Activated naive CD8-positive, alpha-beta T cell (primary cell): ENCODE data around the gene STXBP4.

Source experiments
- H3K27ac Mint-ChIP-seq: one replicate; pipeline ENCODE4 v1.8.0; 2021; ENCODE audit warnings: mixed read lengths
- H3K27me3 Mint-ChIP-seq: one replicate; pipeline ENCODE4 v1.8.0; 2021; ENCODE audit warnings: mixed read lengths
- H3K36me3 Mint-ChIP-seq: one replicate; pipeline ENCODE4 v1.8.0; 2021; ENCODE audit warnings: mixed read lengths
- H3K4me1 Mint-ChIP-seq: one replicate; pipeline ENCODE4 v1.8.0; 2021; ENCODE audit warnings: low read depth, mixed read lengths
- H3K4me3 Mint-ChIP-seq: one replicate; pipeline ENCODE4 v1.8.0; 2021; ENCODE audit warnings: mild to moderate bottlenecking, mixed read lengths
- H3K9me3 Mint-ChIP-seq: one replicate; pipeline ENCODE4 v1.8.0; 2021; ENCODE audit warnings: low read depth, mixed read lengths

Gene STXBP4

DNA sequence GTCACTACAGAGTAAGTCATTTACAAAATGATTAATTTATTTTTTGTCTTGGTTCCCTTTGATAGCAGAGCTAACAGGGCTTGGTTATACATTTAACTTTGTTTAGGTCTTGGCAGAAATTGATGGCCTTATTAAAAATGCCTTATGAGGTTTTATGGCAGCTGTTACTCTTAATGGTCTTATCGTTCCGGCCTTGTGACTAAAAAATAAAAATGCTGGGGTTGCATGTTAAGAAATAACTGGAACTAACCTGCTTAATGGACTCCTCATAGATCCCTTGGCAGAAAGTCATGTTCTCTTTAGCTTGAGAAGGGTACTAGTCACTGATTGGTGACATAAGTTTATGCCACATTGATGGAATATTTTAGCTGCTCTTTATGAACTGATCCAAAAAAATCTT is 18.4 kb upstream of the STXBP4 start:
- Mint-ChIP-seq H3K9me3 (no peaks in the 10 kb centered on the region), H3K36me3 (no peaks in the 10 kb centered on the region), H3K27ac (no peak overlapping the region), H3K4me1 (no peaks in the 10 kb centered on the region), H3K4me3 (no peak overlapping the region), H3K27me3 (no peaks in the 10 kb centered on the region)

DNA sequence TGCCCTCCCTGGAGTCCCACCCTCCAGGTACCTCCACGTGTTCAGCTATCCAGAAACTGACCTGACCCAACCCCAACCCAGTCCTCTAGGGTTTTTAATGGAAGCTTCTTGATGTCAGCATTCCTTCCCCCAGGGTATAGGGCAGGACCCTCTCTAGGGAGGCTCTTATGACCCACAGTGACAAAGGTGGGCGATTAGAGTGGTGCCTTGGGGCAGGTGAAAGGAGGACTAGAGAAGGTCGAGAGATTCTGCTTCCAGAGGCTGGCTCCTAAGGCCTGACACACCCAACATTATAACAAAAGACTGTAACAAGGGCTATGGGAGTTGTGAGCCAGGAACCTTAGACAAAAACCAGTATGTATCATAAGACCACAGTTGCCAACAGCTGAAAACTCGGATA is 17.3 kb upstream of the STXBP4 start:
- H3K27ac Mint-ChIP-seq, result no peak overlapping the region
- H3K36me3 Mint-ChIP-seq, result no peaks in the 10 kb centered on the region
- no peaks in the 10 kb centered on the region for H3K9me3 Mint-ChIP-seq
- no peaks in the 10 kb centered on the region for H3K27me3 Mint-ChIP-seq
- no peaks in the 10 kb centered on the region for H3K4me1 Mint-ChIP-seq
- no peak overlapping the region for H3K4me3 Mint-ChIP-seq

DNA sequence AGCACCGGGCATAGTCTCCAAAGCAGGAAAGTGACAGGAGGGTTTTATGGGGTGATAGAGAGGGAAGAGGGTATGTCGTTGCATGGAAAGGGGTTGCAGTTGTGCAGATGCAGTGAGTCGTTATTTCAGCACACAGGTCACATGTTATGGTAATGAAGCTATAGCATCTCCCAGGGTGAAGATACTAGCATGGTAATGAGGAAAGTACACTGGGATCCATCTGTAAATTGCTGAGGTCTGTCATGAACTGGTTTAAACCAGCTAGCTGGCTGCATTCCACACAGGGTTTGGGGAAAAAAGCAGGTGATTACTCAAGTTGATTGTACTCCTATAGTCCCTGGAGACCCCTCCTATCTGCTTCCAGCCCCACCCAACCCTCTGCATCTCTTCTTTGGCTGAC is 11.8 kb upstream of the STXBP4 start:
- no peak overlapping the region for H3K27ac Mint-ChIP-seq
- H3K36me3 Mint-ChIP-seq, result peaks cover 3% of the 10 kb centered on the region
- H3K27me3 Mint-ChIP-seq, result no peaks in the 10 kb centered on the region
- peaks cover 5% of the 10 kb centered on the region for H3K4me1 Mint-ChIP-seq
- H3K4me3 Mint-ChIP-seq, result no peak overlapping the region
- no peaks in the 10 kb centered on the region for H3K9me3 Mint-ChIP-seq

DNA sequence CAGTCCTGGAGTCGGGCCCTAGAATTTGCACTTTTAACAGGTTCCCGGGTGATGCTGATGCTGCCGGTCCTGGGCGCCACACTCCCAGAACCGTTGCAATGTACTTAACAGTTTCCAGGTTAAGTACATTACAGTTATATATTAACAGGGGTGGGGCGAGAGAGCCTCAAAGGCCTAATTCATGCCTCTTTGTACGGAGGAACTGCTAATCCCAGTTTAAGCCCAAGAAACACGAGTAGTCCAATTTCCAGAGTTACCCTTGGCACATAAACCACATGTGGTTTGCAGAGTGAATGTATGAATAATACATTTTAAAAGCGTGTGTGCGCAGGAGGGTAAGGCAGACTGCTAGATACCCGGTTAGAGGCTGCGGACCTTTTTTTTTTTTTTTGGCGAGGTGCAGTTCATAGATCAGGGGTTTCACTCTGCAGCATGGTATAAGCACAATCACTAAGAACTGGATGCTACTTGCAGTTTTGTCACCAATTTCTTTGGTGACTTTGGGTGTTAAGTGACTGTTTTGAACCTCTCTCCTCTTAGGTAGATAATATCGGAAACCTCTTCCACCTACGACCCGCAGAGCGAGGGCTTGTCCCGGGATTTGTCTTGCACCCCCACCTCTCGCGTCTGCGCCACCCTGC is 824 bp upstream of the STXBP4 start:
- Mint-ChIP-seq H3K4me1 (peaks cover 29% of the 10 kb centered on the region), H3K4me3 (no peak overlapping the region), H3K9me3 (no peaks in the 10 kb centered on the region), H3K27me3 (no peaks in the 10 kb centered on the region), H3K27ac (no peak overlapping the region), H3K36me3 (peaks cover 2% of the 10 kb centered on the region)

DNA sequence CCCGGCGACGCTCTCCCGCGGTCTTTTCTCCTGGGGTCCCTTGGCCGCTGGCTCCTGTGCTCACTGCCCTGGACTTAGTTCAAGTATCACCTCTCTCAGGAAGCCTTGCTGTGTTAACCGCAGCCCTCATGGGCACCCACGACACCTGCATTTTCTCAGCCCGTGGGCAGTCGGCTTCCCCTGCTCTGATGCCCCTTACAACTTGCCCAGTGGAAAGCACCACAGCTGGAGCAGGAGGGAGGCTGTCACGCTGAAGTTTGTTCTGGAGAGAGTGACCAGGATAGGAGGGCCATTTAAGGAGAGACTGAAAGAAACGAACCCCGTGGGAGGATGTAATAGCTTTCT is 395 bp downstream of the STXBP4 start:
- no peaks in the 10 kb centered on the region for H3K9me3 Mint-ChIP-seq
- no peaks in the 10 kb centered on the region for H3K27me3 Mint-ChIP-seq
- peaks cover 28% of the 10 kb centered on the region for H3K4me1 Mint-ChIP-seq
- peaks cover 2% of the 10 kb centered on the region for H3K36me3 Mint-ChIP-seq
- H3K27ac Mint-ChIP-seq, result no peak overlapping the region
- no peak overlapping the region for H3K4me3 Mint-ChIP-seq

DNA sequence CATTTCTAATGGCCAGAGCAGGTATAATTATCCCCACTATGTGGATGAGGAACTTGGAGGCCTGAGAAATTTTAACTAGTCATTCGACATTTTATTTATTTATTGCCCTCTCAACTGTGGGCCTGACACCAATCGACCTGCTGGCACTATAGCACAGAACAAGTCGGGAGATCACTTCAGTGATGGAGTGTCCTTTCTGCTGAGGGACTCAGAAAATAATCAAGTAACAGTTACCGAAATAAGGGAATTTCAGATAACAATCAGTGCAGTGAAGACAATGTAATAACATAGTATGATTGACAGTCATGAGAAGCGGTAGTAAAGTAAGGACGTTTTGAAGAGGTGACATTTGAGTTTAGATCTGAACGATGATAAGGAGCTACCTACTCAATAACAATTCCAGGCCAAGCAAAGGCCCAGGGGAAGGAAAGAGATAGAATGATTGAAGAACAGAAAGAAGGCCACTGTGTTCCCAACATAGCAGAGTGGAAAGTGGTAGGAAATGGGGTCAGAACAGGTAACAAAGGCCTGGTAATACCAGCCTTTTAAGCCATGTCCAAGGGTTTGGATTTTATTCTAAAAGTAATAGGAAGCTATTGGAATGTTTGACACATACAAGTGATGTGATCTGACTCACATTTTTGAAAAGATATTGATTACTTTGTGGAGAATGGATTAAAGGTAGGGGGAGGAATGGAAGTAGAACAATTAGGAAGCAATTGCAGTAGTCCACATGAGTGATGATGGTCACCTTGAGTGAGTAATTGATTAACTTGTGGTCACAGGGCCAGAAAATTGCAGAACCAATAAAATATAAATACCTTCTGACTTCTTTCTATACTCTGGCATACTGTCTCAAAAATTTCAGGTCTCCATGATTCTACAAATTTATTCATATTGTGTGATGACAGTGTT is 1.4 kb downstream of the STXBP4 start:
- Mint-ChIP-seq H3K4me3 (no peak overlapping the region), H3K4me1 (peaks cover 28% of the 10 kb centered on the region), H3K27ac (no peak overlapping the region), H3K36me3 (peaks cover 2% of the 10 kb centered on the region), H3K27me3 (no peaks in the 10 kb centered on the region), H3K9me3 (no peaks in the 10 kb centered on the region)

DNA sequence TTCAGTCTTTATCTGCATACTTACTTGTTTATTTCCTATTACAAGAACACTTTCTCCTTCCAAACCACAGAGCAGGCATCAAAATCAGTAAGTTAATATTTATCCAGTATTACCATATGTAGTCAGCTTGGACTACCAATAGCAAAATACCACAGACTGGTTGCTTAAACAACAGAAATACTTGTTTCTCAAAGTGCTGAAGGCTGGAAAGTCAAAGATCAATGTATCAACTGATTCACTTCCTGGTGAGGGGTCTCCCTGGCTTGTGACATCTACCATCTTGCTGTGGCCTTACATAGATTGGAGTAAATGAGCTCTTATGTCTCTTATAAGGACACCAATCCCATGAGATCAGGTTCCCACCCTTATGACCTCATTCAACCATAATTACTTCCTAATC is 2.6 kb downstream of the STXBP4 start:
- Mint-ChIP-seq H3K4me1 (peaks cover 25% of the 10 kb centered on the region), H3K36me3 (no peaks in the 10 kb centered on the region), H3K27ac (no peak overlapping the region), H3K4me3 (no peak overlapping the region), H3K27me3 (no peaks in the 10 kb centered on the region), H3K9me3 (no peaks in the 10 kb centered on the region)

DNA sequence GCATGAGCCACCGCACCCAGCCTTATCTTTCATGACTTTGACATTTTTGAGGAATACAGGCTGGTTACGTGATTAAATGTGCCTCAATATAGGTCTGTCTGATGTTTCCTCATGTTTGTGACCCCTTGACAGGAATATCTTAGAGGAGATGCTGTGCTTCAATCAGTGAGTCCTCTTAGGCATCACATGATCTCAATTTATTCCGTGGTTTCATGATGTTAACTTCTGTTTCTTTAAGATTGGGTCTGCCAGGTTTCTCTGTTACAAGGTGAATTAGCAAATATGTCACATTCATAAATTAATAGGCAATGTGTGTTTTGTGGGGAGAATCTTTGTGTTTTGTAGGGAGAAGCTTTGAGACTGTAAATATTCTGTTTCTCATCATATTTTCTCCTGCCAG is 3.3 kb downstream of the STXBP4 start:
- Mint-ChIP-seq H3K27me3 (no peaks in the 10 kb centered on the region), H3K27ac (no peak overlapping the region), H3K4me1 (peaks cover 21% of the 10 kb centered on the region), H3K36me3 (peaks cover 2% of the 10 kb centered on the region), H3K9me3 (no peaks in the 10 kb centered on the region), H3K4me3 (no peak overlapping the region)

DNA sequence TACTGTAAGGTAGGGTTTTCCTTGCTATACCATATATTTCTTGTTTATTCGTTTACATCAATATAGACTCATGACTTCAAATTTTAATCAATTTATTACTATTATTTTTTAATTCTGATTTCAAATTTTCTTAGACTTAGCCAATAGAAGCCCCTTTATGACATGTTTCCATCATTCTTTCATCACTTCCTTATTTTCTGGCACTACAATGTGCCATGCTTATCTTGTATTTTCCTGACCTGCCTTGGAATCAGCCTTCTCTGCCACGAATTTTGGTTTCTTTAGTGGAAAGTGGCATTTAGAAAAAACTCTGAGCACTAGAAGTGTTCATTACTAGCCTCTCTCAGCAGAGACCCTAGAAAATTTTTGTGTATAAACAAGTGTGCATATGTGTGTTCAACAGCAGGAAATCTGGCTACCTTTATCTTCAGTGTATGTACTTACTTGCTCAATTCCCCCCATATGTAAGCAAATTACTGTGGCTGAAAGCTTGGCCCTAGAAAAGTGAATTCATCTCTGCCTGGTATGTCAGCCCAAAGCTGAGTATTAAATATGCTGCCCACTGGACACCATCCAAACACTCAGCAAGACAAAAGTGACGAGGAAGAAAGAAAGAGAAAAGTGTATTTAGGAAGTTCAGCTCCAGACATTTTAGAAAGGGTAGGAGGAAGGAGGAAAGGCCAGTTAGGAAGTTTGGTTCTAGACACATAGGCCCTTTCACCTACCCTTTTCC is 4.0 kb downstream of the STXBP4 start:
- no peaks in the 10 kb centered on the region for H3K9me3 Mint-ChIP-seq
- no peak overlapping the region for H3K4me3 Mint-ChIP-seq
- H3K4me1 Mint-ChIP-seq, result peaks cover 15% of the 10 kb centered on the region
- peaks cover 3% of the 10 kb centered on the region for H3K36me3 Mint-ChIP-seq
- no peaks in the 10 kb centered on the region for H3K27me3 Mint-ChIP-seq
- H3K27ac Mint-ChIP-seq, result no peak overlapping the region

DNA sequence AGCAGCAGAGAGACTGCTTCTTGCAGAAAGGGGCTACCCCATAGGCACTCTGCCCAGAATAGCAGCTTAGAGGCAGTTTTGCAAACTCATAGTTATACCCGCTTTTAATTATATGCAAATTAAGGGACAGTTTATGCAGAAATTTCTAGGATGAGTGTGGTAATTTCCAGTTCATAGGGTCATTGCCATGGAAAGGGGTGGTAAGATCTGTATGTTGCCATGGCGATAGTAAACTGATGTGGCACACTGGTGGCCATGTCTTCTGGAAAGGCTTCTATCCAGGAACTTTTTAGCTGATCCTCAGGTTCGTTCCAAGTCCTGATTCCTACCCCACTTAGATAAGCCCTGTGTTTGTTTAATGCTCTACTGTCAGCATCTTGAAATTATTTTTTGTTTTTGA is 6.2 kb downstream of the STXBP4 start:
- Mint-ChIP-seq H3K27me3 (no peaks in the 10 kb centered on the region), H3K4me3 (no peak overlapping the region), H3K9me3 (no peaks in the 10 kb centered on the region), H3K27ac (no peak overlapping the region), H3K36me3 (peaks cover 9% of the 10 kb centered on the region), H3K4me1 (peaks cover 20% of the 10 kb centered on the region)

DNA sequence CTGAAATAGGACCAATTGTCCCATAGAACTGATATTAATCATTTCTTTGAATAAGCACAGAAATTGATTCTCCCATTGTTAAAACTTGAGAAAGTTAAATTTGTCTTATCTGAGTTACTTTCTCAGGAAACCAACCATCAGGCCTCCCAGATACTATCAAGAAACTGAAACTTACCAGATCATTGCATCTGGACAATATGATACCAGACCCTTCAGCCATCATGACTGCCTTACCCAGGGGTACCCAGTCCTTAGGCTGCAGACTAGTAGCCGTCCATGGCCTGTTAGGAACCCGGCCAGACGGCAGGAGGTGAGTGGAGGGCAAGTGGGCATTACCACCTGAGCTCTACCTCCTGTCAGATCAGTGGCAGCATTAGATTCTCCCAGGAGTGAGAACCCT is 7.8 kb downstream of the STXBP4 start:
- Mint-ChIP-seq H3K9me3 (no peaks in the 10 kb centered on the region), H3K4me1 (peaks cover 18% of the 10 kb centered on the region), H3K4me3 (no peak overlapping the region), H3K27ac (no peak overlapping the region), H3K27me3 (no peaks in the 10 kb centered on the region), H3K36me3 (peaks cover 15% of the 10 kb centered on the region)

DNA sequence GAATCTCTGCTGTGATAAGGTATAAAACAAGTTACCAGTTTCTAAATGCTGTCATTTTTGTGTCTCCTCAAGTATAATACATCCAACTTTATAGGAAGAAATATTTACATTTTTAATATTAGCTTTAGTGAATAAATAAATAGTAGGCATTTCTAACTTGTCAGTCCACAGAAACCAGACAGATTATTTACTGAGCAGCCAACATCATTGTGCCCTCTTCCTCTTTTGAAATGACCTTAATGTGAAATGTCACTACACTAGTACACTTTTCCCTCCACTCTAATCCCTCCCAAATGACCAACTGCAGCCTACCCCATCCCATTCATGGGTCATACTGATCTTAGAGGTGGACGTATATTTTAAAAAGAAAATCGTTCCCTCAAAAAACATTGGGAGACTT is 9.2 kb downstream of the STXBP4 start:
- Mint-ChIP-seq H3K4me1 (peaks cover 18% of the 10 kb centered on the region), H3K27me3 (no peaks in the 10 kb centered on the region), H3K27ac (no peak overlapping the region), H3K36me3 (peaks cover 15% of the 10 kb centered on the region), H3K4me3 (no peak overlapping the region), H3K9me3 (no peaks in the 10 kb centered on the region)

DNA sequence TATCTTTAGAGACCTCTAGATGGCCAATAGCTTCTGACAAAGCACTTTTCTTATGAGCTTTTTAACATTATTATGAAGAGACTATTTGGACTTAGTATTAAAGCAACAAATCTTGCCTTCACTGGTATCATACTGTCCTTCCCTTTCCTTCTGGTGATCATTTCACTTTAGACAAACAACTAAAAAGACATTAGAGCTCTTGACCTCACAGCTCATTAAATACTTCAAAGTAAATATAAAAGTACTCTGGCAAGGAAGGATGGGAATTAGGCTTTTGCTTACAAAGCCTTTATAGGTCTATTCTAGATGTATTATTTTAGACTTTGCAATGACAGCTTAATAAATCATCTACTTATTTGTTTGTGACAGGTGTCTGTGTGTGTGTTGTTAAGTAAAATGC is 11.1 kb downstream of the STXBP4 start:
- Mint-ChIP-seq H3K36me3 (peaks cover 15% of the 10 kb centered on the region), H3K27me3 (no peaks in the 10 kb centered on the region), H3K4me1 (peaks cover 17% of the 10 kb centered on the region), H3K9me3 (no peaks in the 10 kb centered on the region), H3K27ac (no peak overlapping the region), H3K4me3 (no peak overlapping the region)

DNA sequence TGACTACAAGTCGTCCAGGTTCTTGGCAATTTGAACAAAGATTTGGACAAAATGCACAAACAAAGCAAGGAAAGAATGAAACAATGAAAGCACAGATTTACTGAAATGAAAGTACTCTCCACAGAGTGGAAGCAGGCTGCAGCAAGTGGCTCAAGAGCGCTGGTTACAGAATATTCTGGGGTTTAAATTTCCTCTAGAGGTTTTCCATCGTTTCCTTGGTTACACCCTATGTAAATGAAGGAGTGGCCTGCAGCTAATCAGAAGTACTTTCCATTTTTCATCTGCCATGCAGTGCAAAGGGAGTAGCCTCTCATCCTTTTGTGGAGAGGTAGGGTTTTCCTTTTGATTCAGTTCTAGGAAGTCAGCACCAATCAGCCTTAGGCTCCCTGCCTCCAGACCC is 11.8 kb downstream of the STXBP4 start:
- Mint-ChIP-seq H3K36me3 (peaks cover 15% of the 10 kb centered on the region), H3K27ac (no peak overlapping the region), H3K4me3 (no peak overlapping the region), H3K4me1 (peaks cover 20% of the 10 kb centered on the region), H3K27me3 (no peaks in the 10 kb centered on the region), H3K9me3 (no peaks in the 10 kb centered on the region)

DNA sequence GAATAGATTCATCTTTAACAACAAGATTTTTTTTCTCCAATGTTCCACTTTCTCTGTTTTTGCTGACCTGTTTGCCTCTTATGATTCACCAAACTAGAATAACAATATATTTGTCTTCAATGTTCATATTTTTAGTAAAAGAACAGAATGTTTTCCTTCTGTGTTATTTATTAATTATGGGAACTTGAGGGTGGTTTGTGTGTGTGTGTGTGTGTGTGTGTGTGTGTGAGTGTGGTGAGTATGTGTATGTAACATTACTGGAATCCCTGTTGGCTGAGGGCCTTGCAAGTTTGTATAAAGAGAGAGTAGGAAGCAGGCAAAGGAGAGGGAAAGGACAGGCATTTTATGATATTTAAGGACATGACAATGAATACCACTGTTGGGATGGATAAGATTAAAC is 13.8 kb downstream of the STXBP4 start:
- H3K27ac Mint-ChIP-seq, result no peak overlapping the region
- peaks cover 12% of the 10 kb centered on the region for H3K36me3 Mint-ChIP-seq
- no peaks in the 10 kb centered on the region for H3K9me3 Mint-ChIP-seq
- H3K4me1 Mint-ChIP-seq, result peaks cover 9% of the 10 kb centered on the region
- no peak overlapping the region for H3K4me3 Mint-ChIP-seq
- H3K27me3 Mint-ChIP-seq, result no peaks in the 10 kb centered on the region
